NCI-H1105 (cell line): ENCODE measurements around the gene NPTXR.

Experiments used
- DNase-seq: peaks from one replicate; lab custom pipeline; 2025; lab: John Stamatoyannopoulos, UW

NPTXR gene

DNA sequence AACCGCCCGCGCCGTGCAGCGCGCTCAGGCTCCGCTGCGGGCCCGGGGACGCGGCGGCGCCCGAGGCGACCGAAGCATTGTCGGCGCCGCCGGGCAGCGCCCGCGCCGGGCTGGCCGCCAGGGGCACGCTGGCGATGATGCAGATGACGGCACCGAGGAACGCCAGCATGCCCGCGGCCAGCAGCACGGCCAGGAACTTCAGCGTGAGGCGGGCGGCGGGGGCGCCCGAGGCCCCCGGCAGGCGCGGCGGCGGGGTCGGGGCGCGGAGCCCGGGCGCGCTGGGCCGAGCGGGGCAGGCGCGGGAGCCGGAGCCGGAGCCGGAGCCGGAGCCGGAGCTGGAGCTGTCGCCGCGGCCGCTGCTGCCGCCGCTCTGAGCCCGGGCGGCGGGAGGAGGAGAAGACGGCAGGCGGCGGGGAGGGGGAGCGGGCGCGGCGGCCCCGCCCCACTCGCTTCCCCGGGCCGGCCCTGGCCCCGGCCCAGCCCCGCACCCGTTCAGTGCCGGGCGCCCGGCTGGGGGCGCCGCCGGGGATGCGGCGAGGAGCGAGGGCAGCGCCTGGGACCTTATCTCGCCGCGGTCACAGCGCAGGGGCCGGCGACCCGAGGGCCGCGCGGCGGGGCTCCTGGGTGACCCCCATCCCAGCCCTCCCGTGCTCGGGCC lies at the start of gene NPTXR:
Gene NPTXR, minus strand, starts transcription at position 372 of the 658 bp plus-strand sequence.
- peak; percentile 60 for DNase-seq

DNA sequence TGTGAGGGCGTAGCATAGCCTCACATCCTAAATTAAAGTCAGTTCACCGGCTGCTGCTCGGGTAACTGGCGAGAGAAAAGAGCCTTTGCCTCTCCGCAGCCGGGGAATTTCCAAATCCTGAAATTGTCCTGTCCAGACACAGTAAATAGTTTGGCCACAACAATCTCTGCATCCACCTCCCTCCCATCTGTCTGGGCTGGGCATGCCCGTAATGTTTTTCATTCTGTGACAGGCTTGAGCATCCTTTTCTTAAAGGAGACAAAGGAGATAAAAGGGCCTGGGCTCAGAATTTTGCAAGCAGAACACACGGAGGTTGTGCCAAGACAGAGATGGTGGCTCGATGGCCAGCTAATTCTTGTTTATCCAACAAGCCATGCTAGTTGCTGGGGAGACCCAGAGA lies 47.4 kb upstream of the NPTXR start:
- no peak for DNase-seq

DNA sequence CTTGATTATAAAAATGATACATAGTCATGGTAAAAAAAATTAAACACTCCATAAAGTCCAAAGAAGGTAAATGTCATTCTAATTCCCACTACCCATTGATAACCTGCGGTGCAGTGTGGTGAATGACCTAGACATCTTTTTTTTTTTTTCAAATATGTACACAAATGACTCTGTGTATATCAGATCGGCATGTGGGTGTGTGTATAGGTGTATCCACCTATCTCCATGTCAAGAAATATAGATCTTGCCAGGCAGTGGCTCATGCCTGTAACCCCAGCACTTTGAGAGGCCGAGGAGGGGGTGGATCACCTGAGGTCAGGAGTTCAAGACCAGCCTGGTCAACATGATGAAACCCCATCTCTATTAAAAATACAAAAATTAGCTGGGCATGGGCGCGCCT lies 46.5 kb upstream of the NPTXR start:
- no peak for DNase-seq

DNA sequence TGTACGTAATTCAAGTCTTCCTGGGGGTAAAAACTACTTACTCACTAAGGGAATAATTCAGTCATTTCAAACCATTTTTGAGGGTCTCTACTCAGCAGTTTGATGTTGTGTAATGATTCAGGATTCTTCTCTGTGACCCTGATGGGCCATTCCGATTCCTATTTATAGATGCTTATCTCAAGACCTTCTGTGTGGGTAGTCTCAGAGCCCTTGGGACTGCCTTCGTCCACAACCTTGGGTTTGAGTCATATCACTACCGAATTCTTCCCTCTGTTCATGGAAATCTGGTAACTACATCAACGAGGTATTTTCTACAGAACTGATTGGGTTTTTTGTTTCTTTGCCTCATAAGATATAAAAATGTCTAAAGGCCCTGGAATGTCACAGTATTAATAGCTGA lies 42.5 kb upstream of the NPTXR start:
- DNase-seq = no peak

DNA sequence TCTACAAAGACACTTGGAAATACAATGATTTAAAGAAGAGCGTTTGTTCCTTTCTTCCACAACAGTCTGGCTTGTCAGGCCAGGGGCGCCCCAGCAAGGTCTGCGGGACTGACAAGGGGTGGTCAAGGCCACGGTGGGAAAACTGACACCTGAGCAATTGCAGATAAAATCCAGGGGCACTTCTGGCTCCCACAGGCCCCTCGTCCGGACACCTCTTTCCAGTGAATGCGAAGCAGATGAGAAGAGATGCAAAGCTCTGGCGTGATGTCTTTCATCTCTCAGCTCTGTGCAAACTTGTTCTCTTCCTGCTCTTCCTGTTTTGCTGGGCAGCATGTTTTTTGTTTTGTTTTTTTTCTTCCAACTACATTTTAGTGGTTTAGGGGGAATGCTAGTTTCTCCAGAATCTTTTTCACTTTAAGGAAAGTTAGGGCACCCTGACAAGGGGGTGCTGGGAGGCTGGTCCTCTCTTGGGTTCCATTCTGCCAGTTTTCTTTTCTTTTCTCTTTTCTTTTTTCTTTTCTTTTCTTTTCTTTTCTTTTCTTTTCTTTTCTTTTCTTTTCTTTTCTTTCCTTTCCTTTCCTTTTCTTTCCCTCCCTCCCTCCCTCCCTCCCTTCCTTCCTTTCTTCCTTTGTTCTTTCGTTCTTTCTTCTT lies 39.3 kb upstream of the NPTXR start:
- DNase-seq = no peak

DNA sequence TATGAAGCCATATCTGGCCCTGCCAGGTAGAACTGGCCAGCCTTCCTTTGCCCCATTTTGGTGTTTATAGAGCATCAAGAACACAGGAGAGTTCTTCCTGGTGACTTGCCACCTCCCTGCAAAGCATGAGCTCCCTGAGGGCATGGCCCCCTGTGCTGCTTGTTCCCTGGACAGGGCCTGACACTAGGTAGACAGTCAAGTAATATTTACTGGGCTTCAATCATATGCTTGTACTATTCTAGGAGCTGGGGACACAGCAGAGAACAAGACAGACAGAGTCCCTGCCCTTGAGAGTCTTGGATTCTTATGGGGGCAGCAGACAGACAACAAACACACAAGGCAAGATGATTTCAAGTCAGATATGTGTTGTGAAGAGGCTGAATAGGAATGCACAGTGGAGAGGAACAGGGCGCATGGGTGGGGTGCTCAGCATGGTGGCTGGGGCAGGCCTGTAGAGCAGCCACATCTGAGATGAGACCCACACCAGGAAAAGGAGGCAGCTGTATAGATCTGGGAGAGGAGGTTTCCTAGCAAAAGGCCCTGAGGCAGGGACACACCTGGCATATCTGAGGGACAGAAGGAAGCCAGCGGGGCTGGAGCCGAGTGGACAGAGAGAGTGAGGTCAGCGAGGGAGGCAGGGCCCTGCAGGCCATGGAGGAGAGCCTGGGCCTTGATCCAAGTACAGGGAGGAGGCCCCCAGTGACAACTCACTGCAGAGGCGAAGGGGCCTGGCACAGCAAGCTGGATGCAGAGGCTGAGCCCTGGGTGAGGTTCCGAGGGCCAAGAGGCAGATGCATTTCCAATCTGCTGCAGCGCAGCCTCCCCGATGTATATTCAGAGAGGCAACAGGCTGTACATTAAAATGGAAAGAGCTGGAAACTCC lies 38.4 kb upstream of the NPTXR start:
- no peak for DNase-seq

DNA sequence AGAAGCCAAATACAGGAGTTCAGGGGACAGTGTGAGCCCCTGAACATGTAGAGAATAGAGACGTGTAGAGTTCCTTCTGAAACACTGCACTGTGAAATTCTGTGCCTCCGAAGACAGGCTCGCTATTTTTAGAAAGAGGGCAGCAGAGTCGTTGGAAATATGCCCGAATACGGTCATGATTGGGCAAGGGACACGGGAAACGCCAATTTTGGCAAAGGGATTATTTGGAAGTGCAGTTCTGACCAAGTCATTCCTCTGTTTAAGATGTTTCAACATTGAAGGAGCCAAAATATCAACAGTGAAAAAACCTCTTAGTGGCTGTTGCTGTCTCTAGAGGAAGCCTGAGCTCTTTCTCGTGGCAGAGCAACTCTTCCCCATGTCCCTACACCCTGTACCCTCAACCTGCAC lies 37.6 kb upstream of the NPTXR start:
- no peak for DNase-seq

DNA sequence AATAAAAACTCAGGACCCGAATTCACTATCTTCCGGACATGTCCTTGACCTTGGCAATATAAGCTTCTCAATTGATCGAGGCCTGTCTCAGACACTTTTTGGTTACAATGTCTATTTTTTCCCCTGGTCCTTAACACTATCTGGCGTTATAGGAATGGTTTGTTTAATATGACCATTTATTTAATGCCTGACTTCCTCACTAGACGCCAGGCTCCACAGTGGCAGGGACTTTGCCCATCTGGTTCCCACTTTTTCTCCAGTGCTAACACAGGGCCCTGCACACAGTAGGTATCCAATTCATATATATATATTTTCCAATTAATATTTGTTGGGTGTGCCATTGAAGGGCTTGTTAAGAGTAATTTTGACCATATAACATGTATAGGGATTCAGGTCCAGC lies 36.1 kb upstream of the NPTXR start:
- no peak for DNase-seq

DNA sequence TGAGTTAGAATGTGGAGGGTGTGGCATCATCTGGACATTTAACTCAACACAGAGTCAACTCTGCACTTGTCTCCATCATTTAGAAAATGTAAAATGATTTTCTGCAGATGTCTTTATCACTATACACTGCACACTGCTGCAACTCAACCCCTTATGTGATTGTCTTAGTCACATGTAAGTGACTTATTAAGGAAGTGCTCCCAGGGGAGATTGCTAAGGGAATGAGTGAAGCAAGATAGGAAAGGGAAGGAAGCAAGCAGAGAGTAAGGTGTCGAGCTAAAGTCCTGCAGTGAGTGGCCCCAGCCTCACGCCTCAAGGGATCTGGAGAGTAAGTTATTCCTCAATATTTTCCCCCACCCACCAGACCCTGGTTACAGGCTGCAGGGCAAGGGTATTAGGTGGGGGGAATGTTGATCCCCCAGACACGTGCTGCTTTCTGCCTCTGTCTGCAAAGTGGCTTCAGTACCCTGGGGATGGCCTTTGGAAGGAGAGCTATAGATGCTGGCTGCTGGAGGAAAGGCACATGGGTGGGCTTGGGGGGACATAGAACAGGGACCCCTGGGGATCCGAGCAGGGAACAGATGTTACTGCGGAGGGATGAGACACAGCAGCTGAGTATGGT lies 35.4 kb upstream of the NPTXR start:
- no peak for DNase-seq

DNA sequence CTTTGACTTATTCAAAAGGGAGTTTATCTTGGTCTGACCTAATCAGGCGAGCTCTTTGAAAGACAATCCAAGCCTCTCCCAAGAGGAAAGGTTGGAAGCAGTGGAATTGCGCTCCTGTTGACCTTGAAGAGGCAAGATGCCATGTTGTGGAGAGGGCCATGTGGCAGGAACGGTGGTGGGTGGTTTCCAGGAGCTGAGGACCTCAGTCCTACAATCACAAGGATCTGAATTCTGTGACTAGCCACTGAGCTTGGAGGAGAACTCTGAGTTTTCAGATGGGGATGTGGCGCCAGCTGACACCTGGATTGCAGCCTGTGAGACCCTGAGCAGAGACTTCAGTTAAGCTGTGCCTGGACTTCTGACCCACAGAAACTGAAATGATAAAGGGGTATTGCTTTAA lies 34.2 kb upstream of the NPTXR start:
- DNase-seq = no peak

DNA sequence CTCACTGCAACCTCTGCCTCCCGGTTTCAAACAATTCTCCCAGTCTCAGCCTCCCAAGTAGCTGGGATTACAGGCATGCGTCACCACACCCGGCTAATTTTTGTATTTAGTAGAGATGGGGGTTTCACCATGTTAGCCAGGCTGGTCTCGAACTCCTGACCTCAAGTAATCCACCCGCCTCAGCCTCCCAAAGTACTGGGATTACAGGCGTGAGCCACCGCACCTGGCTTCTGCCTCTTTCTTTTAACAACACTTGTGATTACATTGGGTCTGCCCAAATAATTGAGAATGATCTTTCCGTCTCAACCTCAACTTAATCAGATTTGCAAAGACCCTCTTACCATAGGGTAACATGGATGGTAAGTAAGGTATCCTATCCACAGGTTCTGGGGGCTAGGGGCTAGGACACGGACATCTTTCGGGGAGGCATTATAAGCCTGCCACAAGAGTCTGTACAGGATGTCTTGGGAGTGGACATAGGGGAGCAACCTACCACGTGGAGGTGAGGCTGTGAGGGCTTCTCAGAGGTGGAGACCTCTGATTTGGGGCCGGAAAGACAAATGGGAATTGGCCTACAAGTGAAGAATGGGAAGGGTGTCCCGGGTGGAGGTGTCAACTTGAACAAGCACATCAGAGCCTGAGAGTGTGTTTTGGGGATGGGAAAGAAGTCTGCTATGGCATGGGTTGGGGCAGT lies 30.8 kb upstream of the NPTXR start:
- DNase-seq = no peak

DNA sequence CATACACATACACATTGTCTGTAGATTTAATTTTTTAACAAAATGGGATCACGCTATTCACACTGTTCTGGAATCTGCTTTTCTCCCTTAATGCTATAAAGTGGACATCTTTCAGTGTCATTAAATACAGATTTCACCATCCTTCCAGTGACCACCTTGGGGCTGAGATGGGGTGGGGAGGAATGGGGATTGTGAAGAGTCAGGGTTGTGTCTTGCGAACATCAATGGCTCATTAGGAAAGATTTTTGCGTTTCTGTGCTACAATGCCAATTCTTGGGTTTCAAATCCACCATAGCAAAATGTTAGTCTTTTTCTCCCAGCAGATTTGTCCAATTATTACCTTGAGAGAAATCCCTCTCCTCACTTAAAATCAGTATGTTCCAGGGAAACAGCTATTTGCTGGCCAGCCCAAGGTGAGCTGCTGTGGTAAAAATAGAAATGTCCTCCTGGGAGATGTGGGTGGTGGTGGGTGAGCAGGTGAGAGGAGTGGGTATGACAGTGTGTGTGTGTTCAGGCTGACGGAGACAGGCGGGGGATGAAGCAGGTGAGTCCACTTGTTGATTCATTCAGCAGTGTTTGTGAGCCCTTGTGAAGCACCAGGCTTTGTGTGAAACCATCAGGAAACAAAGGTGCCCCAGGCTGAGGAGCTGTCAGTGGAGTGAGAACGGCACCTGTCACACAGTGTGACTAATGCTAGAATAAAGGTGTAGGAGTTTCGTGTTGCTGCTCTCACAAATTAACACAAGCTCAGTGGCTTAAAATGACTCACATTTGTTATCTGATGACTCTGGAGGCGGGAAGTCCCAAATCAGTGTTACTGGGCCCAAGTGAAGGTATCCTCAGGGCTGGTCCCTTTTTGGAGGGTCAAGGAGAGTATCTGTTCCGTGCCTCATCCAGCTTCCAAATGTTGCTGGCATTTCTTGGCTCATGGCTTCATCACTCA lies 29.9 kb upstream of the NPTXR start:
- DNase-seq = peak; percentile 33

DNA sequence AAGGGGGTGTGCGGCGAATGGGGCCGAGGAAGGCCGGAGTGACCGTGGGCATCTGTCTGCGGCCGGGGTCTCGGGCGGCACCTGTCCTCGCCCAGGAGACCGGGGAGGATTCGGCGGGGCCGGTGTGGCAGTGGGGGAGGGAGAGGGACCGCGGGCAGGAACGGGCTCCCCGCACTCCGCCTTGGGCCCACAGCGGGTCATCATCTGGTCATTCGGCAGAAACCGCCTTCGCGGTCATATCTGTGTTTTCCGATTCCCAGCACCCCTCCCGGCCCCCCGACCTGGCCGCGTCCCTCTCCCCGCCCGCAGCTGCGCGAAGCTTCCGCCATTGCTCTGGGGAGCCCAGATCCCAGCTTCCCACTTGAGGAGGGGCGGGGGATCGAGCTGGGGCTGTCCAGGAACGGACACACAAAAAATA lies 29.0 kb upstream of the NPTXR start:
- DNase-seq = peak; percentile 53

DNA sequence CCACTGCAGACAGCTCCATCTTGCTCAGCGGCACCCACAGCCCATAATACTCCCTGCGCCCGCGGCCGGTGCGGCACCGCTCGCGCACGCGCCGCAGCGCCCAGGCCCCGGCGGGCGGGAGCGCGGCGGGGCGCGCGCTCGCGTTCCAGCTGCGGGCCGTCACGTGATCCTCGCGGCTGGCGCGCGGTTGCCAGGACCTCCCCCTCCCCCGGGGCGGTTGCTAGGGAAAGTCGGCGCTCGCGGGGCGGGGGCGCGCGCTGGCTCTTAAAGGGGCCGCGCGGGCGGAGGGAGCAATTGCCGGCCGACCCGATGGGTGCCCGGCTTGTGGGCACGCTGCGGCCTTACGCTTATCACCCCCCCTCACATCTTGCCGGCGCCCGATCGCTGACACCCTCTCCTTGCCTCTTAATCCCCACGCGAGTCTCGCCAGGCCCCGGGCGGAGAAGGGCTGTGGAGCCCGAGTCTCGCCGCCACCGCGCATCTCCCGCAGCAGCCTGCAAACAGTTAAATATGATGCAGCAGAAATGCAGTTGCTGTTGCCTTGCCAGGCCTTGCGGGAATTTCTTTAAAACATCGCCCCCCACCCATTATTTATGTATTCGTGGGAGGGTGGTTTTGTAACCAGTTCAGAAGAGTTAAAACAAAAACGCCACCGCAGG lies 28.5 kb upstream of the NPTXR start, which contains the start of gene CBX6:
Gene CBX6, minus strand, starts transcription at position 45 of the 659 bp plus-strand sequence. Its CDS starts 26 bp downstream, at position 19.
- peak; percentile 91 for DNase-seq

DNA sequence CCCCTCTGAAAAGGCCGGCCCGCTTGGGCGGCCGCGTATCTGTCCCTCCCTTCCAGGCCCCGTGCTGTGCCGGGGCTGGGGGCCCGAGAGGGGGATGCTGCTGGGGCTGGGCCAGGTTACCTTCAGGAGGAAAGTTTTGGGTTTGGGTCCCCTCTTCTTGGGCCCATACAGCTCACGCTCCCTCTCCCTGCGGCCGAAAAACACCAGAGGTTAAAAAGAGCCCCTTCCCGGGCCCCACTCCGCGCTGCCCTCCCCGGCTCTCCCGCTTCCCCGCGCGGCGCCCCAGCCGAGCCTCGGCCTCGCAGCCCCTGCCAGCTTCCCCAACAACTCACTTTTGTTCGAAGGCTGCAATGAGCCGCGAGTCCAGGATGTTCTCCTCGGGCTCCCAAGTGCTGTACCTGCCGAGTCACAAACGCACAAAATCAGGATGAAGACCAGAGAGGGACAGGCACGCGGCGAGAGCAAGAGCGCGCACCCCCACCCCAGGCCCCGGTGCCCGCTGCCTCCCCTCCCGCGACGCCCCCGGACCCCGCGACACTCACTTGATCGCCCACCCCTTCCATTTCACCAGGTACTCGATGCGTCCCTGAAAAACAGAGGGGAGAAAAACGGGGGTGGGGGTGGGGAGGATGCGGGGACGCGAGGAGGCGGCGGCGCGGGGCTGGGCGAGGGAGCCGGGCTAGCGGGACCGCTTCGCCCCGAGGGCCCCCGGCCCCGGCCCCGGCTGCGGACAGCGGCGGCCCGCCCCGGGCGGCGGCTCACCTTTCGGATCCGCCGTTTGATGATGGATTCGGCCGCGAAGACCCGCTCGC lies 27.7 kb upstream of the NPTXR start:
- DNase-seq = no peak

DNA sequence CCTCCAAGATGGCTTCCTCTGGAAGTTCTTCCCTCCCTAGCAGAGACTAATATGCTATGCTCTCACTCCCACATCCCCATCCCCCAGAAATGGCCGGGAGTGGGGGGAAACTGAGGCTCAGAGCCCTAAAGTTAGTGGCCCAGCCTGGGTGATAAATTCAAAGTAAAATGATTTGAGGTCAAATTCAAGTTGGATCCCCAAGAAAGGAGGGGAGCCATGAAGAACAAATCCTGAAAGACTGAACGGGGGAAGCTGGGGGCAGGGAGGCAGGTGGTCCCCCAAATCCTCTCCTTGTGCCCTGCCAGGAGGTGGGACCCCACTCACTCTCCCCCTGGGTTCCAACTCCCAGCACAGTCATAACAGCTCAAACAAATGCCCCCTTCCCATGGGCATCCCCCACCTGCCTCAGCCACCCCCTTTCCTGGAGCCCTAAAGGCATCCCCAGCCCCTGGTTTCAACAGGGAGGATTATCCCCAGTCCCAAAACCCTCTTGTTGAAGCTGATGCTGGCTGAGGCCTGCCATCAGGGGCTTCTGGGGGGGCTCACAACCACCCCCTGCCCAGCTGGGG lies 27.0 kb upstream of the NPTXR start:
- no peak for DNase-seq

DNA sequence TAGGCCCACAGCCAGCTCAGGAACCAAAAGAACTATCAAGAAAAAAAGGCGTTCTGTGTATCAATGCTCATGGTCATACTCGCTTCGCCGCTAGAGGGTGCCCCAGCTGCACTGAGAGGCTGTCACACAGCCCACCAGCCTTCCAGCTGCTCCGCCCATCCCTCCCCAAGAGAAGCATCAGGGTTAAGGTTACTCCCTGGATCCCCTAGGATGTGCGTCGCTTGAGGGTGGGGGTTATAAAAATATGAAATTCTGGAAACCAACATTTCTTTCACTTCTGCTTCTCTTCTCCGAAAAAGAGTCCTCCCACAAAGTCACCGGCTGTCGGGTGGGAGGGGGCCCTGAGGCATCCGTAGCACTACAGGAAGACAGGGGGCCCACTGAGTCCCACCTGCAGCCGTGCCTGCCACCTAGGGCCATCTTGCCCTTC lies 26.5 kb upstream of the NPTXR start:
- DNase-seq = peak; percentile 63

DNA sequence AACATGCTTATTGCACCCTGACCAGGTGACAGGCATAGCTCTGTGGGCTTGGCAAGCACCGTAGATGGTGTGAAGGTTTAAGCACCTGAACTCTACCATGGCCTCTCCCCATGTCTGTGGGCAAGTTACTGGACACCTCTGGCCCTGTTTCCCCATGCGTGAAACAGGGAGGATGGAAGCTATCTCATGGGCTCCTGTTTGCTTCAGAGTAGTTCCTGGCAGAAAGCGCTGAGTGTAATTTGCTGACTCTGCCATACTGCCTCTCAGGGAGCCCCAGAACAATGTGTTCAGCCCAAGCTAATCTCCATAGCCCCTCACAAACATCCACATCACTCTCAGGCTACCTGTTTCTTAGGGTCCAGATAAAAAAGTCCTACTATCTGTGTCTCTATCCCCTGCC lies 25.8 kb upstream of the NPTXR start:
- DNase-seq = no peak

DNA sequence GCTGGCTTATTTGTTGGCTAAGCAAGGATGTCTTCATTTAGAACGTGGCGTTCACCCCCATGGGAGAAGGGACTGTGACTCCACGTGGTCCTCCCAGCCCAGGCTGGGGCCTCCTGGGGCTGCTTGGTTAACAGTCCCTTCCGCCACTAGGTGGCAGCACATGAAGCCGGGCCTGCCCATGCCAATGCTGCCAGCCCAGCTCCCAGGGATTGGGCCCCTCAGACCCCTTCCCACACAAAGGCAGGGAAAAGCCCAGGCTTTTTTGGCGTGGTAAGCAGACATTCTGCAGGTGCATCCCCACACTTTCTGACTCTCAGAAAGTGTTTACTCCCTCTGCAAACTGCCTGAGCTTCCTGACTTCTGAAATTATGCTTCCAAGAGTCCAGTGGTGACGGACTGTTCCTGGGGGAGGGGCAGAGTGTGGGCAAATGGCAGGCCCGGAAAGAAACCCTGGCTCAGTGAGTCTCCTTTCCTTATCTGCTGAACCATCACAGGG lies 25.1 kb upstream of the NPTXR start:
- peak; percentile 63 for DNase-seq
